Amygdala (tissue), 56 donors: ENCODE results near the gene CYP4F8.
"Not testable (repeated sequence)": the region's sequence is repeated elsewhere in the genome, so short reads cannot be mapped to it uniquely, and the experiment has no call there.

Experiments used
- DNase-seq, 56 donors: peaks; one replicate each; lab custom pipeline; 2025; lab: John Stamatoyannopoulos, UW

The CYP4F8 gene

DNA sequence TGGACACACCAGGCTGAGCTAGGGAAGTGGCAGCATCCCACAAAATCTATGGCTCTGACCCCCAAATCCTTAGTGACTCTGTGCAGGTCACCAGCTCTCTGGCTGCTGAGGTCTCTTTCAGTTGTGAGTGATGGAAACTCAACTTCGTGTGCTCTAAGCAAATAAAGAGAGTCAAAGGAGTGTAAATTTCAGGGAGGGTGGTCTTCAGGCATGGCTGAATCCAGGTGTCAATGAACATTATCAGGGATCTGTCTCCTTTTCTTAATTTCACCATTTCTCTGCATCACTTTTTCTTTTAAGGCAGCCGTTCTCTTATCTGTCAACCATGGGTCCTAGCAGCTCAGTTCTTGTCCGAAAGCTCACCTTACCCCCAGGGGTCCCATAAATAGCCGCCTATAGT, 64.1 kb downstream of the CYP4F8 start:
- DNase-seq: no peak

DNA sequence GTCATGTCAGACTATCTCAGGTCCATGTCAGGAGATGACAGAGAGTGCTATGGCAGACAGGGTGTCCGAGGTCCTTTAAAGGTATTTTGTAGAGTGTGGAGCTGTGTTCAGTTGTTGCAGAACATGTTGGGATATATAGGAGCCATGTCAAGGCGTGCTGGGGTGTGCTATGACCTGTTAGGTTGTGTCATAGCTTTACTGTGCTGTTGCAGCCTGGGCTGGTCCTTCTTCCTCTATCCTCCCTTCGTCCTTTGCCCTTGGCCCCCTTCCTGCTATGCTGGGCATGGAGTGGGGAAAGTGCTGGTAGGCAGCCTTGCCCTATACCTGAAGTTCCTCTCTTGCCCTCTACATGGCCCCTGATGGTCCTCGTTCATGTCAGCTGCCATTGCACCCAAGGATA, 64.8 kb downstream of the CYP4F8 start:
- DNase-seq: not testable (repeated sequence)
